Prostate gland (tissue), 2 donors: Measurements from ENCODE around the gene ITGA11. TPM values are rescaled to one million over a fixed set of nuclear protein-coding genes. Genes with fewer than 3 reads are reported as not detected.

Source experiments
- DNase-seq: peaks from one replicate; pipeline ENCODE4 v3.0.0-alpha.2; 2019; ENCODE audit warnings: low spot score
- H3K27ac ChIP-seq, 2 donors: fragments of 200-600 bp; sonication (generic); 2 replicates each; pipeline ENCODE4 v1.5.1; 2017 to 2019
- H3K27me3 ChIP-seq: fragments of 200-600 bp; sonication (generic); replicated peaks from 2 replicates; pipeline ENCODE4 v1.5.1; 2019; ENCODE audit not compliant: insufficient read depth
- H3K36me3 ChIP-seq, 2 donors: fragments of 200-600 bp; sonication (generic); 1 replicate in 1 of 2; 2 replicates in 1 of 2; pipeline versions ENCODE4 v1.5.1 to v1.8.1; 2017 to 2019
- H3K4me1 ChIP-seq: fragments of 200-600 bp; sonication (generic); replicated peaks from 2 replicates; pipeline ENCODE4 v1.5.1; 2019
- H3K4me3 ChIP-seq, 2 donors: fragments of 200-600 bp; sonication (generic); 2 replicates each; pipeline ENCODE4 v1.5.1; 2017 to 2019
- H3K9me3 ChIP-seq: fragments of 200-600 bp; sonication (generic); 2 replicates; pipeline ENCODE4 v1.5.1; 2017
- POLR2A ChIP-seq: fragments of 450-650 bp; IDR thresholded peaks from one replicate; pipeline ENCODE4 v1.6.1; 2016; ENCODE audit warnings: antibody characterized with exemption, mild to moderate bottlenecking
- POLR2AphosphoS5 ChIP-seq: sonication (generic); formaldehyde crosslinking; IDR thresholded peaks from one replicate; pipeline ENCODE4 v1.6.1; 2017; ENCODE audit warnings: antibody characterized with exemption
- WGBS: methylation state at CpG from one replicate; pipeline ENCODE4 v1.1.5; 2018; 5-methylcytosine and 5-hydroxymethylcytosine counted together
- intact Hi-C: fragments of 100-400 bp; cut with DNase I; formaldehyde crosslinking; loops from one replicate; pipeline ENCODE4 v1.14.2; 2022
- total RNA-seq, 2 donors: library from RNA; depleted of rRNA; stranded (reverse); fragments of >200 nt; gene quantifications; one replicate each; pipeline ENCODE4 v1.1.0, GENCODE V29; 2016
- TF ChIP-seq, protein P1 (sequence below), 4 experiments: fragments of 200-600 bp in 2 of 4; fragments of 450-650 bp in 2 of 4; sonication (generic) in 2 of 4; IDR thresholded peaks; 1 replicate in 3 of 4; 2 replicates in 1 of 4; pipeline ENCODE4 v1.5.1; 2016 to 2019; ENCODE audit warnings: antibody characterized with exemption in 4 of 4, mild to moderate bottlenecking in 2 of 4, moderate library complexity in 2 of 4

The ITGA11 gene
- total RNA-seq, 2 donors from 2014 or later = 2.0 to 11.0 TPM

DNA sequence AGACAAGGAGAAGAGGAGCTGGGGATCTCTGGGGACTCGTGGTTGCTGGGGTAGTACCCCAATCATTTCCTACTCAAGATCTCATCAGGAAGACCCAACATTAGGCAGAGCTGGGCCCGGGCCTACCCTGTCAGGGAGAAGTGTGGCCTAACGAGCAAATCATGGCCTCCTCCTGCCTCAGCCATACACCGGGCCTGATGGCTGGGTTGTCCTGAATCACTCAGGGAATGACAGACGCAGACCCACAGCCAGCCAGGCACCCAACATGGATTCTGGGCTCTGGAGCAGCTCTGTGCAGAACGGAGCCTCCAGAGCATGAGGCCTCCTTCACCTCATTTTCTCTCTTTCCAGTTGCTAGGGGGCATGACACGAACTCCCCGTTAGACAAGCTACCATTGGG is 19.7 kb downstream of the ITGA11 start:
- 86% methylated on average over 8 of the region's 8 CpGs for WGBS
- no peaks in the 10 kb centered on the region for H3K36me3 ChIP-seq
- no peaks in the 10 kb centered on the region for H3K4me1 ChIP-seq
- DNase-seq = no peak
- TF ChIP-seq POLR2A = no peak
- TF ChIP-seq, protein P1, sequence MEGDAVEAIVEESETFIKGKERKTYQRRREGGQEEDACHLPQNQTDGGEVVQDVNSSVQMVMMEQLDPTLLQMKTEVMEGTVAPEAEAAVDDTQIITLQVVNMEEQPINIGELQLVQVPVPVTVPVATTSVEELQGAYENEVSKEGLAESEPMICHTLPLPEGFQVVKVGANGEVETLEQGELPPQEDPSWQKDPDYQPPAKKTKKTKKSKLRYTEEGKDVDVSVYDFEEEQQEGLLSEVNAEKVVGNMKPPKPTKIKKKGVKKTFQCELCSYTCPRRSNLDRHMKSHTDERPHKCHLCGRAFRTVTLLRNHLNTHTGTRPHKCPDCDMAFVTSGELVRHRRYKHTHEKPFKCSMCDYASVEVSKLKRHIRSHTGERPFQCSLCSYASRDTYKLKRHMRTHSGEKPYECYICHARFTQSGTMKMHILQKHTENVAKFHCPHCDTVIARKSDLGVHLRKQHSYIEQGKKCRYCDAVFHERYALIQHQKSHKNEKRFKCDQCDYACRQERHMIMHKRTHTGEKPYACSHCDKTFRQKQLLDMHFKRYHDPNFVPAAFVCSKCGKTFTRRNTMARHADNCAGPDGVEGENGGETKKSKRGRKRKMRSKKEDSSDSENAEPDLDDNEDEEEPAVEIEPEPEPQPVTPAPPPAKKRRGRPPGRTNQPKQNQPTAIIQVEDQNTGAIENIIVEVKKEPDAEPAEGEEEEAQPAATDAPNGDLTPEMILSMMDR (IDR thresholded peaks at IDR 0.05) = no peak
- no peak for TF ChIP-seq POLR2AphosphoS5
- intact Hi-C loops = no loop called here
- no peak overlapping the region for H3K4me3 ChIP-seq
- H3K27me3 ChIP-seq = no peaks in the 10 kb centered on the region
- no peak overlapping the region for H3K27ac ChIP-seq
- no peaks in the 10 kb centered on the region for H3K9me3 ChIP-seq

DNA sequence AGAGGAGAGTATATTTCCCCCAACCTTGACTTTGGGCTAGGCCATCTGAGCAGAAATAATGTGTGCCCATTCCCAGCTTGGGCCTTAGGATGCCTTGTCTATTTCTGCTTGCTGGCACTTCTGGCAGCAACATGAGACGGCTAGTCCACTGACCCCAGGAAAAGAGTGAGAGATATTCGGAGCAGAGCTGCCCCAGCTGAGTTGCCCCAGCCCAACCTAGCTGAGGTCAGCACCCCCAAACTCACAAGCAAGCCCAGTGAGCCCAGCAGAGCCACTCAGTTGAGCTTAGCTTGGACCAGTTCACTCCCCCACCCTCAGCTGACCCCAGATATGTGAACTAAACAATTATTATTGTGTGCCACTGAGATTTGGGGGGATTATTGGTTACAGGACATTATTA is 20.2 kb downstream of the ITGA11 start:
- H3K4me3 ChIP-seq = no peak overlapping the region
- intact Hi-C loops = no loop called here
- no peaks in the 10 kb centered on the region for H3K9me3 ChIP-seq
- no peaks in the 10 kb centered on the region for H3K4me1 ChIP-seq
- H3K27ac ChIP-seq = no peak overlapping the region
- H3K36me3 ChIP-seq = no peaks in the 10 kb centered on the region
- TF ChIP-seq POLR2A (no peak), POLR2AphosphoS5 (no peak)
- TF ChIP-seq, protein P1 (IDR thresholded peaks at IDR 0.05) = no peak
- no peak for DNase-seq
- no peaks in the 10 kb centered on the region for H3K27me3 ChIP-seq
- 100% methylated on average over 2 of the region's 2 CpGs for WGBS

DNA sequence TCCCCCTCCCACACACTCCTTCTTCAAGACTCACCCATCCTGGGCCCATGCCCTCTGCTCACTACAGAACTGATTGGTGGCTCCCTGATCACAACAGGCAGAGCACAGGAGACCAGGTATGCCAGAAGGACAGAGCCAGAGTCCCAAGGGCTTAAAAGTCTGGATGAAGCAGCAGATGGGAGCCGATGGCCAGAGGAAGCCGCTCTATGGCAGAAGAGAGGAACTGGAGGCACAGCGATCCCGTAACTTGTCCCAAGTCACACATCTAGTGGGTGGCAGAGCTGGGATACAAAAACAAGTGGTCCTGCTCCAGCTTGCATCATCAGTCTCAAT is 20.7 kb downstream of the ITGA11 start:
- Histone ChIP-seq H3K4me1 (no peaks in the 10 kb centered on the region), H3K27me3 (no peaks in the 10 kb centered on the region), H3K36me3 (no peaks in the 10 kb centered on the region), H3K9me3 (no peaks in the 10 kb centered on the region), H3K27ac (no peak overlapping the region), H3K4me3 (no peak overlapping the region)
- no peak for DNase-seq
- WGBS = 97% methylated on average over 4 of the region's 4 CpGs
- TF ChIP-seq, protein P1 (IDR thresholded peaks at IDR 0.05) = no peak
- TF ChIP-seq POLR2A = no peak
- TF ChIP-seq POLR2AphosphoS5 = no peak
- intact Hi-C loops = no loop called here

DNA sequence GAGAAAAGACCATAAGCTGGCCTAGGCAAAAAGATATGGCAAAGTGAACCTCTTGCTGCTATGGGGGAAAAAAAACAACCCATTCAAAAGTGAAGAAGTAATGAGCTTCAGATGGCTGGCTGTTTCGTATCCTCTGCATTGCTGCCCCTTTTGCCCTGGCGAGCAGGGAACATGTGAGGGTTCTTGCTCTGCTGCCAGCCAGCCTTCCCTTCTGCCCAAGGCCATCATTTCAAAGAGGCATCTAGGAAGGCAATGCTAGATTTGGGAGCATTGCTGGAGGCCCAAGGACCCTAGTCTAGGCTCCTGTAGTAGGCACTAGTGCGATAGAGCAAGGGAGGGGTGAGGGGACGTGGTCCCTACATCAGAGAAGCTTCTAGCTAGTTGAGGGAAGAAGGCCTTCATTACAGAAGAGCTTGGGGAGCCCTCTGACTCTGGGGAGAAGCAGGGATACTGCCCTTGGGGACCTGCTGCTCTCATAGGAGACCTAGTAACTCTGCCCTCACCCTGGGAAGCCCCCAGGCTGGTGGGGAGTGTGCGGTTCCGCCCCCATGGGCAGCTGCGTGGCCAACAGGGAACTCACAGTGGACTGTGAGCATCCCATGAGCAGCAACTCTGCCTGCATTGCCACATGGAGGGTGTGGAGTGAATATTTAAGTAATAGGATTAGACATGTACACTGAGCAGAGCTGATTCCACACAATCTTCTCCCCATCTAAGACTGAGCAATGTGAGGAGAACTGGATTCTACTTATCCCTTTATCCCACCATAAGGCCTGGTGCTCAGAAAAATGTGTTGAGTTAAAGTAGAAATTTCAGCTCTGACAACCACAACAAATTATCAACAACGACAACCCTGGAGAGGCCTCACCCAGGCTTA is 21.3 kb downstream of the ITGA11 start:
- TF ChIP-seq, protein P1 (IDR thresholded peaks at IDR 0.05) = no peak
- TF ChIP-seq POLR2AphosphoS5 (no peak), POLR2A (no peak)
- no peak overlapping the region for H3K27ac ChIP-seq
- H3K36me3 ChIP-seq = no peaks in the 10 kb centered on the region
- H3K9me3 ChIP-seq = no peaks in the 10 kb centered on the region
- intact Hi-C loops = no loop called here
- DNase-seq = no peak
- WGBS = 92% methylated on average over 8 of the region's 8 CpGs
- no peaks in the 10 kb centered on the region for H3K27me3 ChIP-seq
- H3K4me1 ChIP-seq = no peaks in the 10 kb centered on the region
- no peak overlapping the region for H3K4me3 ChIP-seq
